Ovary (tissue), 3 donors: ENCODE measurements around the gene AKNA.

ENCODE experiments used
- EP300 ChIP-seq: sonication (generic); formaldehyde crosslinking; IDR thresholded peaks from one replicate; pipeline ENCODE4 v1.6.1; 2017; ENCODE audit warnings: antibody characterized with exemption
- POLR2A ChIP-seq: fragments of 450-650 bp; IDR thresholded peaks from one replicate; pipeline ENCODE4 v1.6.1; 2017; ENCODE audit warnings: antibody characterized with exemption, mild to moderate bottlenecking, moderate library complexity
- TF ChIP-seq, protein P1 (sequence below), 3 donors: fragments of 450-650 bp in 2 of 3; fragments of 200-600 bp in 1 of 3; IDR thresholded peaks; one replicate each; pipeline versions ENCODE4 v1.5.1 to v1.8.0; 2016 to 2022; ENCODE audit warnings: antibody characterized with exemption in 3 of 3, mild to moderate bottlenecking in 1 of 3
- donor health status: DM: no; HTN: no; CAD: no.

GRCh38 chr9:114363424-114363823 is 24.4 kb downstream of the AKNA start:
- TF ChIP-seq, protein P1, sequence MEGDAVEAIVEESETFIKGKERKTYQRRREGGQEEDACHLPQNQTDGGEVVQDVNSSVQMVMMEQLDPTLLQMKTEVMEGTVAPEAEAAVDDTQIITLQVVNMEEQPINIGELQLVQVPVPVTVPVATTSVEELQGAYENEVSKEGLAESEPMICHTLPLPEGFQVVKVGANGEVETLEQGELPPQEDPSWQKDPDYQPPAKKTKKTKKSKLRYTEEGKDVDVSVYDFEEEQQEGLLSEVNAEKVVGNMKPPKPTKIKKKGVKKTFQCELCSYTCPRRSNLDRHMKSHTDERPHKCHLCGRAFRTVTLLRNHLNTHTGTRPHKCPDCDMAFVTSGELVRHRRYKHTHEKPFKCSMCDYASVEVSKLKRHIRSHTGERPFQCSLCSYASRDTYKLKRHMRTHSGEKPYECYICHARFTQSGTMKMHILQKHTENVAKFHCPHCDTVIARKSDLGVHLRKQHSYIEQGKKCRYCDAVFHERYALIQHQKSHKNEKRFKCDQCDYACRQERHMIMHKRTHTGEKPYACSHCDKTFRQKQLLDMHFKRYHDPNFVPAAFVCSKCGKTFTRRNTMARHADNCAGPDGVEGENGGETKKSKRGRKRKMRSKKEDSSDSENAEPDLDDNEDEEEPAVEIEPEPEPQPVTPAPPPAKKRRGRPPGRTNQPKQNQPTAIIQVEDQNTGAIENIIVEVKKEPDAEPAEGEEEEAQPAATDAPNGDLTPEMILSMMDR (IDR thresholded peaks at IDR 0.05): no peak
- no peak for TF ChIP-seq EP300
- TF ChIP-seq POLR2A: no peak
